WTC11 (cell line): ENCODE data around the gene RIPK3. TPM values are rescaled to one million over a fixed set of nuclear protein-coding genes. Genes with fewer than 3 reads are reported as not detected.

ENCODE experiments used
- ATAC-seq: fragments of 200-7000 bp; cut with Tn5 transposase; 2 replicates; pipeline ENCODE4 v1.10.0; 2021; ENCODE audit warnings: mild to moderate bottlenecking, moderate library complexity
- CTCF ChIA-PET: fragments of 300-600 bp; sonication (Branson Sonifier 250); formaldehyde crosslinking; loops from one replicate; lab custom pipeline; 2021; ENCODE audit warnings: antibody characterized with exemption; lab: Charles Lee
- POLR2A ChIA-PET: fragments of 350-600 bp; sonication (Branson Sonifier 250); formaldehyde crosslinking; loops from one replicate; lab custom pipeline; 2021; ENCODE audit warnings: antibody characterized with exemption; lab: Charles Lee
- DNase-seq: peaks from one replicate; pipeline ENCODE4 v3.0.0; 2021; ENCODE audit warnings: low spot score
- H3K27ac Mint-ChIP-seq: 2 replicates; pipeline ENCODE4 v1.8.0; 2021; ENCODE audit warnings: mixed read lengths
- H3K27me3 Mint-ChIP-seq: 2 replicates; pipeline ENCODE4 v1.8.0; 2021; ENCODE audit warnings: low read depth, mild to moderate bottlenecking, moderate library complexity, mixed read lengths
- H3K36me3 Mint-ChIP-seq: 2 replicates; pipeline ENCODE4 v1.8.0; 2021; ENCODE audit warnings: mixed read lengths
- H3K4me1 Mint-ChIP-seq: 2 replicates; pipeline ENCODE4 v1.8.0; 2022; ENCODE audit warnings: mixed read lengths
- H3K4me3 Mint-ChIP-seq: 2 replicates; pipeline ENCODE4 v1.8.0; 2021; ENCODE audit warnings: mild to moderate bottlenecking, moderate library complexity, mixed read lengths
- H3K9me3 Mint-ChIP-seq: 2 replicates; pipeline ENCODE4 v1.8.0; 2021; ENCODE audit warnings: mixed read lengths
- E2F4 ChIP-seq: sonication (generic); formaldehyde crosslinking; IDR thresholded peaks from 2 replicates; pipeline ENCODE4 v1.8.1; 2022; ENCODE audit warnings: low read depth, mild to moderate bottlenecking, moderate library complexity, missing genetic modification reagents, borderline replicate concordance
- EMX1 ChIP-seq: fragments of 250-450 bp; sonication (Bioruptor Pico); IDR thresholded peaks from 2 replicates; pipeline ENCODE4 v1.8.0; 2021; ENCODE audit warnings: mild to moderate bottlenecking
- ERG ChIP-seq: fragments of 250-450 bp; sonication (Bioruptor Pico); IDR thresholded peaks from 2 replicates; pipeline ENCODE4 v1.8.0; 2021; ENCODE audit warnings: mild to moderate bottlenecking
- FOXJ3 ChIP-seq: sonication (generic); formaldehyde crosslinking; IDR thresholded peaks from 2 replicates; pipeline ENCODE4 v1.9.0; 2021; ENCODE audit warnings: missing genetic modification reagents, mild to moderate bottlenecking, borderline replicate concordance
- FOXK1 ChIP-seq: sonication (generic); formaldehyde crosslinking; IDR thresholded peaks from 2 replicates; pipeline ENCODE4 v1.8.0; 2022; ENCODE audit warnings: mild to moderate bottlenecking, moderate library complexity, missing genetic modification reagents
- FOXP4 ChIP-seq: sonication (generic); formaldehyde crosslinking; IDR thresholded peaks from 2 replicates; pipeline ENCODE4 v1.8.0; 2022; ENCODE audit warnings: mild to moderate bottlenecking, missing genetic modification reagents
- GABPB1 ChIP-seq: sonication (generic); formaldehyde crosslinking; IDR thresholded peaks from 2 replicates; pipeline ENCODE4 v1.8.1; 2023; ENCODE audit warnings: mild to moderate bottlenecking, missing genetic modification reagents
- JAZF1 ChIP-seq: fragments of 250-450 bp; sonication (Bioruptor Pico); IDR thresholded peaks from 2 replicates; pipeline ENCODE4 v1.9.0; 2021; ENCODE audit warnings: moderate library complexity, mild to moderate bottlenecking, inconsistent platforms
- NR1H2 ChIP-seq: sonication (generic); formaldehyde crosslinking; IDR thresholded peaks from 2 replicates; pipeline ENCODE4 v1.9.0; 2021; ENCODE audit warnings: mild to moderate bottlenecking, moderate library complexity, missing genetic modification reagents
- NR3C1 ChIP-seq: sonication (generic); formaldehyde crosslinking; conservative IDR thresholded peaks from 2 replicates; pipeline ENCODE4 v1.8.1; 2023; ENCODE audit warnings: low read depth, mild to moderate bottlenecking, missing genetic modification reagents
- PRDM15 ChIP-seq: sonication (generic); formaldehyde crosslinking; IDR thresholded peaks from 2 replicates; pipeline ENCODE4 v1.8.0; 2022; ENCODE audit warnings: missing genetic modification reagents
- SOX15 ChIP-seq: fragments of 250-450 bp; sonication (Bioruptor Pico); IDR thresholded peaks from 2 replicates; pipeline ENCODE4 v1.9.0; 2021; ENCODE audit warnings: mild to moderate bottlenecking
- SP1 ChIP-seq: sonication (generic); formaldehyde crosslinking; conservative IDR thresholded peaks from 2 replicates; pipeline ENCODE4 v1.8.1; 2022; ENCODE audit warnings: missing genetic modification reagents
- TEAD1 ChIP-seq: sonication (generic); formaldehyde crosslinking; IDR thresholded peaks from 2 replicates; pipeline ENCODE4 v1.8.0; 2022; ENCODE audit warnings: mild to moderate bottlenecking, missing genetic modification reagents
- TP53 ChIP-seq: sonication (generic); formaldehyde crosslinking; IDR thresholded peaks from 2 replicates; pipeline ENCODE4 v1.8.1; 2023; ENCODE audit warnings: mild to moderate bottlenecking, missing genetic modification reagents
- ZNF232 ChIP-seq: sonication (generic); formaldehyde crosslinking; IDR thresholded peaks from 2 replicates; pipeline ENCODE4 v1.8.0; 2022; ENCODE audit warnings: mild to moderate bottlenecking, missing genetic modification reagents
- ZNF671 ChIP-seq: fragments of 250-450 bp; sonication (Bioruptor Pico); IDR thresholded peaks from 2 replicates; pipeline ENCODE4 v1.8.0; 2021; ENCODE audit warnings: mild to moderate bottlenecking
- total RNA-seq: library from RNA; stranded (reverse); gene quantifications from 3 replicates; pipeline ENCODE4 v1.2.3, GENCODE V29; 2021

Gene RIPK3
- total RNA-seq, 1 experiment from 2014 or later = 0.83 TPM

- TF ChIP-seq NR1H2 (CRISPR knock-in tag) = no peak
- no peak for TF ChIP-seq SOX15 (CRISPR knock-in tag)
- no peak for TF ChIP-seq TP53 (CRISPR knock-in tag)
- TF ChIP-seq ZNF671 (CRISPR knock-in tag) = no peak
- TF ChIP-seq, all 79 proteins: peak for 0
Observed at GRCh38 chr14:24378327-24378726, 38.5 kb upstream of the RIPK3 start (continued).

- Mint-ChIP-seq H3K27ac (no peak overlapping the region; the same call in 1 of the 2 replicates), H3K4me3 (no peak overlapping the region), H3K4me1 (peaks cover 42% of the 10 kb centered on the region), H3K36me3 (peaks cover 4% of the 10 kb centered on the region; the same call in 1 of the 2 replicates), H3K9me3 (no peaks in the 10 kb centered on the region), H3K27me3 (no peaks in the 10 kb centered on the region)
- ChIA-PET CTCF (interaction anchor here (0.8 to 6.8 kb wide), 10 partner anchors 9 to 59 kb away, joined by 3 to 55 read pairs (median 4); partner anchors contain the start of genes CBLN3 and KHNYN), POLR2A (interaction anchor here (1.1 to 1.6 kb wide), 2 partner anchors 9 to 54 kb away, joined by 3 to 4 read pairs; no protein-coding TSS in a partner anchor)
- peak; percentile 29 for DNase-seq
- ATAC-seq = peak; percentile 7; the same call in 1 of the 2 replicates
- TF ChIP-seq PRDM15 (CRISPR knock-in tag) (peak; percentile 31; the same call in 1 of the 2 replicates), FOXP4 (no peak), JAZF1 (no peak), TEAD1 (CRISPR knock-in tag) (no peak), EMX1 (no peak), NR3C1 (no peak)
Observed at GRCh38 chr14:24377657-24378056, 37.9 kb upstream of the RIPK3 start.

- ChIA-PET CTCF (interaction anchor here (0.8 to 6.8 kb wide), 11 partner anchors 9 to 59 kb away, joined by 3 to 55 read pairs (median 5); partner anchors contain the start of genes CBLN3, KHNYN and NYNRIN), POLR2A (interaction anchor here (1.1 to 1.6 kb wide), 2 partner anchors 9 to 55 kb away, joined by 3 to 4 read pairs; no protein-coding TSS in a partner anchor)
- Mint-ChIP-seq H3K27me3 (no peaks in the 10 kb centered on the region), H3K27ac (0 out of 2 replicates have a peak overlapping the region, but pooled peaks have one; percentile 36), H3K4me3 (peak overlapping the region; percentile 63), H3K9me3 (no peaks in the 10 kb centered on the region), H3K36me3 (peaks cover 4% of the 10 kb centered on the region; the same call in 1 of the 2 replicates), H3K4me1 (peaks cover 42% of the 10 kb centered on the region)
- DNase-seq = no peak
- no peak for ATAC-seq
- TF ChIP-seq ERG (no peak), GABPB1 (CRISPR knock-in tag) (no peak), E2F4 (no peak), FOXK1 (CRISPR knock-in tag) (no peak), SP1 (CRISPR knock-in tag) (no peak), FOXJ3 (no peak), ZNF232 (CRISPR knock-in tag) (no peak)
Observed at GRCh38 chr14:24377126-24377525, 37.3 kb upstream of the RIPK3 start.
